ENCODE measurements around the gene AK9. TPM values are rescaled to one million over a fixed set of nuclear protein-coding genes. Genes with fewer than 3 reads are reported as not detected.

AK9 gene
- polyA plus RNA-seq, 4 donors: 7.2 to 13.4 (median 12.0) TPM

DNA sequence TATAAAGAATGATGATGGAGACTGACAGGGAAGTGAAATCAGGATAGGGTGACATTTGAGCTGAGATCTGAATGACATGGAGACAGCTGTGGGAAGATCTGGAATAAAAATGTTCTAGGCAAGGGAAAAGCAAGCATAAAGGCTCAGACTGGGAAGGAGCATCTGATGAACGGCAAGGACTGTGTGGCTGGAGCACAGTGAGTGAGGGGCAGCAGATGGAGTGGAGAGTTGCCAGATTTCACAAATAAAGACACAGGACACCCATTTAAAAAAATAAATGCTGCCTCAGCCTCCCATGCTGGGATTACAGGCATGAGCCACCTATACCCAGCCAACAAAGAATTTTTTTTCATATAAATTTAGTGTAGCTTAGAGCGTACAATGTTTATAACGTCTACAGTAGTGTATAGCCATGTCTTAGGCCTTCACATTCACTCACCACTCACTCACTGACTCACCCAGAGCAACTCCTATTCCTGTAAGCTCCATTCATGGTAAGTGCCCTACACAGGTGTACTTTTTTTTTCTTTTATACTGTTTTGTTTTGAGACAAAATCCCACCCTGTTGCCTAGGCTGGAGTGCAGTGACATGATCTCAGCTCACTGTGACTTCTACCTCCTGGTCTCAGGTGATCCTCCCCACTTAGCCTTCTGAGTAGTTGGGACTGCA, 205.6 kb downstream of the AK9 start:
- no peak for DNase-seq (ENCODE audit: low read depth in 4 of 4, low spot score in 3 of 4)

DNA sequence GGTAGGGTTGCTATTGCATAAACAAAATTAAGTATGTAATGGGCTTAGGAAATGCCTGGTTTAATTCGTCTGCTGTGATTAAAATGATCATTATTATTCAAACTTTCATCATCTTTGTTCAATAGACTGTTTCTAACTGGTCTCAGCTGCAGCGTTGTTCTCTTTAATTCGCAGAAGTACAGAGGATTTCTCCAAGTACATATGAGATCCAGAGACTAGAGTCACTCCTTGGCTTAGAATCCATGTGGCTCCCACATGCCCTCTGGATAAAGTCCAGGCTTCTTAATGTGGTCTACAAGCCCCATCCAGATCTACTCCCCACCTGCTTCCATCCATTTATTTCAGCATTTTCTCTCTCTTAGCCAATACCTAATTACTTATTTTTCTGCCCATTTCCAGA, 206.9 kb downstream of the AK9 start:
- no peak for DNase-seq (ENCODE audit: low read depth in 4 of 4, low spot score in 3 of 4)

DNA sequence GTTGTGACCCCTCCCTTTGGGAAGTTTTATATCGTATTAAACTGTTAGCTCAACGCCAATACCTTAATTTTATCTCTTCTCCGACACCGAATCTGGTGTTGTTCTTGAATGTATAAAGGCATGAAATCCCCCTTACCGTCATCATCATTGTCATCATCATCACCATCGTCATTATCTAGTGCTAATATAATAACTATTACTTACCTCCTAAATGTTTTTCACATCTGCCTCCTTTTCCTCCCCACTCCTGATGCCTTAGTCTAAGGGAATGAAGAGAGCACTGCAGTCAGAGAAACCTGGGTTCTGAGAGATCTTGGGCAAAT, 207.3 kb downstream of the AK9 start:
- no peak for DNase-seq (ENCODE audit: low read depth in 4 of 4, low spot score in 3 of 4)

DNA sequence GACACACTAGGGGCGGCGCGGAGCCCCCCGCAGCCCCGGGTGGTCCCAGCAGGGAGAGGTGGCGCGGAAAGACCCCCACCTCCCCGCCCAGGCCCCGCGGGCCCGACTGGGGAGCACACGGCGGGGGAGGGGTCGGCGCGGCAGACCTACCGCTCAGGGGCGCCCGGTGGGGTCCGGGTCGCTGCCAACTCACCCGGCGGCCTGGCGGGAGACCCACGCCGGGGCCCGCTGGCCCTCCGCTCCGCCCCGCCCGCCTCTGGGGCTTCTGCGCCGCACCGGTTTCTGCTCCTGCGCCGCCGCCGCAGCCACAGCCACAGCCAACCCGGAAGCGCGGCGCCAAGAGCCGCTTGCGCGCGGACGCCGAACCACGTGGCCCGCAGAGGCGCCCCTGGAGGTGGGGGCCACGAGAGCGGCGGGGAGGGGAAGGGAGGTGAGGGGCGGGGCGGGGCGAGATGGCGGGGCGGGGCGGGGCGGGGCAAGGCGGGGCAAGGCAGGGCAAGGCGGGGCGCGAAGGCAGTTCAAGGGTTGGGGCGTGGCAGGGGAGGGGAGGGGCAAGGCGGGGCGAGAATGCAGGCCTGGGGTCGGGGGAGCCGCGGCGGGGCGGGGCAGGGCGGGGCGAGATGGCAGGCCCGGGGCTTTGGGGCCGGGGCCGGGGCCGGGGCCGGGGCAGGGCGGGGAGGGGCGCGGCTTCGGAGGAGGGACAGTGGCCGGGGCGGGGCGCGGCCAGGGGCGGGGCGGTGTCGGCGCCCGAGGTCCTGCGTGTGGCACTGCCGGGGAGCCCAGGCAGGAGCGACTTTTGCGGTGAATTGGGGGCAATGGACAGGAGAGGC, 207.9 kb downstream of the AK9 start, which contains the start of gene ZBTB24:
ZBTB24 (minus strand) TSS at position 315 of the 830 bp plus-strand sequence. CDS start 1,193 bp downstream, outside the sequence.
- DNase-seq (ENCODE audit: low read depth in 4 of 4, low spot score in 3 of 4): peak in 3 of 4 donors; percentile 63 to 70 (median 69)

DNA sequence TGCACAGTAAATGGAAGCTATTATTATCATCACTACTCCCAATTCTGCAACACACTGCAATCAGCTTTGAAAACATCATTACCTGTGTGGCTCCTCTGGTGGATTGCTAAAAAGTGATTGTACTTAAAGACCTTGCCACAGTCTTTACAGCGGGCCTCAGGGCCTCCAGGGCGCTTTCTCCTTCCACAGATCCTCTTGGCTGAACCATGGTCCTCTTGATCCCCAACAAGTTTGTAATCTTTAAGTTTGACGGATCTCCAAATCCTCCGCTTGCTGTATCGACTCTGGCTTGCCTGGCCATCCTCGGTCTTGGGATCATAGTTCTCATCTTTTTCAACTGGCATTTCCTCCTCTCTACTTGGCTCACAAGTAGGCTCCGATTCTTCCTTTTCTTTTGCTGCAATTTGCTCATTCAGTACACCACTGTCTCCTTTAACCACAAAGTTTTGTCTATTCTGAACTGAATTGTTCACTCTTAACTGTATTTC, 210.0 kb downstream of the AK9 start:
- no peak for DNase-seq (ENCODE audit: low read depth in 4 of 4, low spot score in 3 of 4)

DNA sequence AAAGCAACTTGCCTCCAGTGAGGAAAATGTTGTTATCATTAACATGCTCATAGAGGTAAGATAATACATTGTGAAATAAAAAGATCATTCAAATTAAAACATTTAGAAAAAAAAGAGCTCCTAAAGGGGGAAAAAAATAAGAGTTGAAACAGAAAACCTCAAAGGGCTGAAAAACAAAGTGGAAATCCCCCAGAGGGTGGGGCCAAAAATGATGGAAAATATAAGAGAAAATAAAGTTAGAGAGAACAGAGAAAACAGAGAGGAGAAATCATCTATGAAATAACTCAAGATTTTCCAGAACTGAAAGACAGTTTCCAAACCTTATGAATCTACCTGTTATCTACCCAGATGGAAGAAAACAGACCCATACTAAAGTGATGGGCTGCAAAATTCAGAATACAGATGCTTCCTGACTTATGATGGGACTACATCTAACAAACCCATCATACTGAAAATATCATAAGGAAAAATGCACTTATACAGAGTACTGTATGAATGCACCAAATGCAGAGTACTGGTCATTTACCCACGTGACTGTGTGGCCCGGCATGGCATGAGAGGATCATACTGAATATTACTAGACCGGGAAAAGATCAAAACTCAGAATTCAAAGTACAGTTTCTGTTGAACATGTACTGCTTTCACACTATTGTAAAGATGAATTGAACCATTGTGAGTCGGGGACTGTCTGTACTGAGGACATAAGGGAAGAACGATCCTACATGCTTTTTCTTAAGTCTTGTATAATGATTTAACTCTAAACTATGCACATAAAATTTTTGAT, 212.0 kb downstream of the AK9 start:
- DNase-seq (ENCODE audit: low read depth in 4 of 4, low spot score in 3 of 4): no peak

DNA sequence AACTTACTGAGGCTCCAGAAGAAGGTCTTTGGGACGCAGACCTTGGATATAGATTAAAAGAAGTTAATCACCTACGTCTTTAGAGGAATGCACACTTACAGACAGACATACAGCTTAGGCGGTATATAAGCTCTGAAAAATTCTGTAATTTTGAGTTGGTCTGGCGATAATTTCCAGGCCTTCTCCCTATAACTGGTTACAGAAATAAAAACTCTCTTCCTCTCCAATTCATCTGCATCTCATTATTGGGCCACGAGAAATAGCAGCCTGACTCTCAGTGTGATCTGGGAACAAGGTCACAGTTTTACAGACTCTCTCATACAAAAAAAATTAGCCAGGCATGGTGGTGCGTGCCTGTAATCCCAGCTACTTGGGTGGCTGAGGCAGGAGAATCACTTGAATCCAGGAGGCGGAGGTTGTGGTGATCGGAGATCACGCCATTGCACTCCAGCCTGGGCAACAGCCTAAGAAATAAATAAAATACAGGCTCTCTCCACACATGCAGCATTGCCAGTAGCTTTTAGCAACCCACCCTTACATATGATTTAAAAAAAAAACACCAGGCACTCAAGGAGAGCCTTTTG, 212.7 kb downstream of the AK9 start:
- DNase-seq (ENCODE audit: low read depth in 4 of 4, low spot score in 3 of 4): no peak

DNA sequence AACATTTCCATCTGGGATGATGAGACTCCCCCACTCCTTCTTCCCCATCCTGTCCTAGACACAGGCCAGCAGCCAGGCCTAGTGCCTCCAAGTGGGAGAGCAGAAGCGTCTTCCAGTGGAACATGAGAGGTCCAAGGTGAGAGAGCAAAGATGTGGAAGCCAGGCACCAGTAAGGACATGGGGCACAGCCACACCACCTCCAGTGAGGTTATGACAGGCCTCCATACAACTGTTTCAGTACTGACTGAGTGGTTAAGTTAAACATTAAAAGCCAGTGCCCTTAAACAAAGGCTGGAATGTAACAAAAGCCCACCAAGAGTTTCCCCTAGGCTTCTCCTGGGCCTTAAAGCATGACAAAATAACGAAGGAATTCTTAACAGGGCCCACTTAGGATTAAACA, 213.3 kb downstream of the AK9 start:
- no peak for DNase-seq (ENCODE audit: low read depth in 4 of 4, low spot score in 3 of 4)

DNA sequence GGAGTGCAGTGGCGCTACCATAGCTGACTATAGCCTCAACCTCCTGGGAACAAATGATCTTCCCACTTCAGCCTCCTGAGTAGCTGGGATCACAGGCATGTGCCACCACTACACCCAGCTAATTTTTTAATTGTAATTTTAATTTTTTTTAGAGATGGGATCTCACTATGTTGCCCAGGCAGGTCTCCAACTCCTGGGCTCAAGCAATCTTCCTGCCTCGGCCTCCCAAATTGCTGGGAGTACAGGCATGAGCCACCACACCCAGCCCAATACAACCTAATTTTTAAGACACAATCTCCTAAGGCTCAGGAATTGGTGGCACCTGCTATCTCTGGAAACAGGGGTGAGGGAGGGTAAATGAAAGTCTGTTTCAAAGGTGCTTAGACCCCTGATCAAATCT, 213.8 kb downstream of the AK9 start:
- no peak for DNase-seq (ENCODE audit: low read depth in 4 of 4, low spot score in 3 of 4)

DNA sequence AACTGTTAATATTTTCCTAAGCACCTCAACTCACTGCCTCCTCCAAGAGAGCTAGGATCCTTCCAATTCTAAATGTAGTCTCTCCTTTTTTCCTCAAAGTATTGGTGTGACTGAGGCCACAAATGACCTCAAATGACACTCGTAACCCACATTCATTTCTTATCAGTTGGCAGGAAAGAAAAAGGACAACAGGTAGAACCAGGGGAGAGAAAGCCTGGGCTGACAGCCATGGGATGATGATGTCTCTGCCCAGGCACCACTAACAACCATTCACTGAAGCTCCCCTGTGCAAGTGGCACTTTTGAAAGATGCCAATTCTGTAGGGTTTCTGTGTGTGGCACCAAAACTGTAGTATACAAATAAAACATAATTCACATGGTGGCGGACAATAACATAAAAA, 215.4 kb downstream of the AK9 start:
- no peak for DNase-seq (ENCODE audit: low read depth in 4 of 4, low spot score in 3 of 4)

DNA sequence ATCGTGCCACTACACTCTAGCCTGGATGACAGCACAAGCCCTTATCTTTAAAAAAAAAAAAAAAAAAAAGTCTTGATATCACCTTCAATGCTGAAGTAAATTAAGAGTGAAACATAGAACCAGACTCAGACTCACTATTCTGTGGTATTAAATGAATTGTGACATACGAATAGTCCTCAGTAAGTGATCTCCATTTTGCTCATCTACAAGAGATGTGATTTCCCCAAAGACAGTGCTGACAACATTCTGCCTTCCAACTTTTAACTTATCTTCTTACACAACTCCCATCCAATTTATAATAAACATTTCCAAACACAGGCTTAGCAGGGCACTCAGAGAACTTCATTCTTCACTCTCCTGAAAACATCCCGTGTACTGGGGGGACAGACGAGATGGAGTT, 216.0 kb downstream of the AK9 start:
- DNase-seq (ENCODE audit: low read depth in 4 of 4, low spot score in 3 of 4): no peak

DNA sequence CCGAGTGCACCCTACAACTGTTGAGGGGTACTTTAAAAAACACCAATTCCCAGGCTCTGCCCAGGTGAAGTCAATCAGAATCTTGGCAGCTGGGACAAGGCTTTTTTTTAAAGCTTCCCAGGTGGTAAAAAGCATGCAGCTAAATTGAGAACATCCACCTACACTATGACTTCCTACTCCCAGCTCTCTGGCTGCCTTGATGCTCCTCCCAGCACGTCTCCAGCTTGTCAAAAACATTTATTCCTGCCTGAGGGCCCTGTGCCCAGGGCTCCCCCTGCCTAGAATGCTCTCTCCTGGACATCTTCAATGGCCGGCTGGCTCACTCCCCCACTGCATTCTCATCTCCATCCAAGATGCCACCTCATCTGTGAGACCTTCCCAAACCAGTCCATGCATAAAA, 217.9 kb downstream of the AK9 start:
- DNase-seq (ENCODE audit: low read depth in 4 of 4, low spot score in 3 of 4): no peak

DNA sequence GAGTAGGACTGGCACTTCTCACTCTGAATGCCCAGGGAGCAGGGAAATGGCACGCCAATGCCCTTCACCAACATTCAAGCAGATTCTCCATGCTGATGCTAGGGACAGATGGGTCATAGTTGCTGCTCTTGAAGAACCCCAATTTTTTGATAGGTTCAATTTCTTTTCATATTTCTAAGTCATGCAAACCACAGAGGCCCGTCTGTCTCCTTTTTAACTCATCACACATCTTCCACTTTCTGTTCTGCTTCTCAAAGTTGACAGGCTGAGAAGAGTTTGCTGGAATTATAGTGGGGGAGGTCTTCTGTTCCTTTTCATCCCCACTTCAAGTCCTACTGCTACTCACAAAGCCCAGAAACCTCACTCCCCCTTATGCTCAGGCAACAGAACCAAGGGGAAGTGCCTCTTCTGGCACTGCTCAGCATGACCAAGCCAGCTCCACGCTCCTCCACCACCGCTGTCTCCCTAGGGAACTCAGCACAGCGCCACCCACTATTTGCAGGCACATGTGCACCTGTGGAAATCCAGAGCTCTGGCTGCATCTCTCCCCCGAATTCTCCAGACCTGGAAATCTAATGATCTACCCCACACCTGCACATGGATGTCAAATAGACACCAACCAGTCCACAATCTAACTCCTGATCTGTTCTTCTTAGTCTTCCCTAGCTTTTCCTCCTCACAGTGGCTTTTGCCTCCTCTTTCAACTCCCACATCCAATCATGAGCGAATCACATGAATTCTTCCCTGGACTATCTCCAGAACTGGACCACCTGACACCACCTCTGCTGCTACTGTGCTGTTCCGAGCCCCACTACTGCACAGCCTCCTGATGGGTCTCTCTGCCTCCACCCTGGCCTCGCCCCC, 218.6 kb downstream of the AK9 start:
- no peak for DNase-seq (ENCODE audit: low read depth in 4 of 4, low spot score in 3 of 4)

DNA sequence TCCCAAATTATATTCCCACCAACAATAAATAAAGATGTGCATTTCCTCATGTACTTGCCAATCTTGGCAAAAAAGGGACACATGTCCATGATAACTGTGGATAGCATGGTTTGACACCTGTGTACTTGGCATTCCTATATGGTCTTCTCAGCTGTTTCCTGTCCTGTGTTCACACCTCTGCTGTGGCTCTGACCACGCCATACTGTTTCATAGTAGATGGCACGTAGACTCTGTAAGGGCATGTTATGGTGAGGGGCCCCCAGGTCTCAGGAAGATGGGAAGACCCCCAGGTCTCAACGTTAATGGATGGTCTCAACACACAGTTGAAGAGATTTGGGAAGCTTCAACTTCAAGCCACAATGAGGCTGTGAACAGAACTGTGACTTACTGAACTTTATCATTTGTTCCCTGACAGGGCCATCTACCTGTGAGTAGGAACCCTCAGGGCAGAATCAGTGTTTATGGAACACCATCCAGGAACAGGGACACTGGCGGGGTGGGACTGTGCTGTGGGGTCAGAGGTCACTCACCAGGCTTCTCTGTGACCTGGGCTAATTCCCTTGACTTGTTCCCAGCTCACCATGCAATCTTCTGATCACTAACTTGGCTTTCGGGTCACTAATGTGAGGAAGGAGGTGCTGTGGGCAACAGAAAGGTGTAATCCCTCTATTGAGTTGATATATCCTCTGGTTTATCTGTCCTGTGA, 219.7 kb downstream of the AK9 start:
- no peak for DNase-seq (ENCODE audit: low read depth in 4 of 4, low spot score in 3 of 4)

DNA sequence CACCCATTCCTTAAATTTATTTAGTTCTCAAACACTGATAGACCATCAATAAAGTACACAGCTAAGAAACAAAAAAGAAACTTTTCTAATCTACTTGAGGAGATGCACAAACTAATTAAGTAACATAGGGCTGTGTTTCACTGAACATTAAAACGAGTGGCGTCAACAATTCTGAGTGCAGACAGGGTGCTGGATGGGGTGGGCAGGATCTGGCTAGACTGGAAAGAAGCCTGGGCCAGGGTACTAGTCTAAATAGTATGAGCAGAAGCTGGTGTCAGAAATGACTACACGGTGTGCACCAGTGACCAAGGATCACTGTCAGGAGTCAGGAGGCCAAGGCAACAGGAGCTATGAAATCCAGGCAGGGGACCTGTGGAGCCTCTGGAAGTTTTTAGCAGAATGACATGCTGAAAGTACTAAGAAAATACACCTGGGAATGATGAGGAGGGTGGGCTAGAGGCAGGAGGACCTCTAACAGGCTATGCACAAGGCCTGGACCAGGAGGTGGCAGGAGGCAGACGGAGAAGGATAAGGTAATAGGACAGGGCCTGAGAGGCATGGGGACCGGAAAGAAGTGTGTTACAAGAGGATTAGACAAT, 221.3 kb downstream of the AK9 start:
- DNase-seq (ENCODE audit: low read depth in 4 of 4, low spot score in 3 of 4): no peak

DNA sequence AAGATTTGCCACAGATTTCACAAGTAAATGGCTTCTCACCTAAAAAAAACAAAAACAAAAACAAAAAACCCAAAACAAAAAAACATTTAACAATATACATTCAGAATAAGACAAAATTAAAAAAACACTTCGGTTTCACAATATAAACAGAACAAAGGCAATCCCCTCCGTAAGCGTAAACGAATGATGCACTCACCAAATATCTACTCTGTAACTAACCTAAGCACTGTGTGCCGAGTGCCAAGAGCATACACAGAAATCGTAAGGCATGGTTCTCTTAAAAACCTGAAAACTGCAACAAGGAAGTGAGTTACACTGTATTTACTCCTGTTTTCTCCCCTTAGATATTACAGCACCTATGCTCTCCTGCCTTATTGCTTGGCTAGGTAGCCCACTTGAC, 223.3 kb downstream of the AK9 start:
- no peak for DNase-seq (ENCODE audit: low read depth in 4 of 4, low spot score in 3 of 4)

DNA sequence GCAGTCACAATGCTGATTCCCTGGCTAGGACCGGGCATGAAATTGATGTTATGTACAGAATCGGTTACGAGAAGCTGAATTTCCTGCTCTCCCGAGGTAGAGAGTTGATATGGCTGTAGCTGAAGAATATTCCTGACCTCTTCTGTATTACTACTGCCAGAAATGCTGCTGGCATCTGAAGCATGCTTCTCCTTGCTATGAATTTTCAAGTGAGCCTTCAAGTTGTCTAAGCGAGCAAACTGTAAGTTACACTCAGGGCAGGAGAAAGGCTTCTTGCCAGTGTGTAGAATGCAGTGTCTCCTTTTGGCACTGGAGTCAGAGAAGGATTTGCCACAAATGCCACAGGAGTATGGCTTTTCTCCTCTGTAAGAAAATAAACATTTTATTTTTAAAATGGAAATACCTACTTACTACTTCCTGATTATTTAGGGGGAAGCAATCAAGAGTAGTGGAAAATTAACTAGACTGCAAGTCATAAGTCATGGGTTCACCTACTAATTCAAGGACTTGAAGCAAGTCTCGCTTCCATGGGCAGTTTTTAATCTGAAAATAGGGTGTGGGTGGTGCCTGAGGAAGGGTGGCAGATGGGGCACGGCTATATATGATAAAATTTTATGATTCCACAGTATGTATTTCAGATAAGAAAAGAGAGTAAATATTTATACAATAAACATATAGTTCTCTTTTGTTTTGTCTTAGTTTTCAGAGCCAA, 224.6 kb downstream of the AK9 start:
- no peak for DNase-seq (ENCODE audit: low read depth in 4 of 4, low spot score in 3 of 4)

DNA sequence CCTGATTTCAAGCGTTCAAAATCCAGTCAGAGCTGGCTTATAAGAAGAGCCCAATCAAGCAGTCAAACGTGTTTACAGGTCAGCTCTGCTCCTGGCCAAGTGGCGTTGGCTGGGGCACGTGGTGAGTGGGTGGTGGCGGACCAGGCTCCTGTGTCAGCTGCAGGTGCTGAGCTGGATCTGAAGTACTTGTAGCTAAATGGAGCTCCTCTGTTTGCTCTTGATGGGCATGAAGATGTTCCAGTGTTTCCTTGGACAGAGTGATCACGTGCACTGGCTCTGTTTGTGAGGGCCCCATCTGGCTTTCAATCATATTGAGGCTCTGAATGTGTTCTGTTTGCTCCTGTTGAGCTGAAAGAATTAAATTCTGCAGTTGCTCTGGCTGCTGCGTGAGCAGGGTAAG, 225.2 kb downstream of the AK9 start:
- no peak for DNase-seq (ENCODE audit: low read depth in 4 of 4, low spot score in 3 of 4)
